Stimulated activated CD4-positive, alpha-beta T cell treated with anti-CD3 and anti-CD28 coated beads, Interleukin-1b, Interleukin-23, amount 100 ng/mL, for 1 hour (primary cell): ENCODE data around the gene SYNPO2.

Experiments
- DNase-seq, 2 donors: peaks; one replicate each; pipeline ENCODE4 v3.0.0-alpha.2; 2020; ENCODE audit warnings: low read depth in 2 of 2

SYNPO2 gene

GRCh38 chr4:119110121-119110520 is 221.5 kb downstream of the SYNPO2 start:
- no peak for DNase-seq
